ENCODE data around the gene MTCL3.

MTCL3 gene

GRCh38 chr6:127436578-127437110, 82.5 kb downstream of the MTCL3 start (continued):
- TF ChIP-seq ZBTB40 (IDR thresholded peaks at IDR 0.05) (no peak), ZBTB40 (CRISPR knock-in tag; IDR thresholded peaks at IDR 0.05) (no peak), ZNF792 (CRISPR knock-in tag; IDR thresholded peaks at IDR 0.05) (no peak), ZNF17 (CRISPR knock-in tag; IDR thresholded peaks at IDR 0.05) (no peak), ZHX1 (CRISPR knock-in tag; IDR thresholded peaks at IDR 0.05; ENCODE audit: low read depth) (no peak), NR3C1 (CRISPR knock-in tag; IDR thresholded peaks at IDR 0.05) (no peak), ZNF674 (CRISPR knock-in tag; IDR thresholded peaks at IDR 0.05; ENCODE audit: low read depth) (no peak)

All from HepG2 (cell line).